GM18499 (cell line): ENCODE data around the gene ZDHHC8.
A peak's percentile ranks its signal among the peaks of the same experiment; 100 is the strongest.

Experiments used
- ATAC-seq: cut with Tn5 transposase; IDR thresholded peaks from one replicate; pipeline ENCODE4 v1.9.1; 2021; ENCODE audit warnings: moderate number of reproducible peaks; ENCODE audit not compliant: insufficient read depth, unreplicated experiment

ZDHHC8 gene

GRCh38 chr22:20112623-20113511, 18.7 kb upstream of the ZDHHC8 start:
- ATAC-seq = no peak

GRCh38 chr22:20113551-20114310, 17.9 kb upstream of the ZDHHC8 start:
- no peak for ATAC-seq

GRCh38 chr22:20114506-20115475, 16.8 kb upstream of the ZDHHC8 start:
- ATAC-seq = no peak

- no peak for ATAC-seq
These were observed 15.8 kb upstream of the ZDHHC8 start, which contains the start of gene RANBP1 for GRCh38 chr22:20115691-20116375. Gene RANBP1 (plus strand): TSS chr22:20116104. CDS start chr22:20116185, 81 bp downstream.

- no peak for ATAC-seq
These were observed 15.1 kb upstream of the ZDHHC8 start for GRCh38 chr22:20116376-20116950.

GRCh38 chr22:20116951-20117632, 14.5 kb upstream of the ZDHHC8 start, which contains the start of gene TRMT2A:
Gene TRMT2A (minus strand): TSS chr22:20117226. CDS start chr22:20116906, 320 bp downstream.
- ATAC-seq = peak; percentile 61

- no peak for ATAC-seq
These were observed 13.8 kb upstream of the ZDHHC8 start for GRCh38 chr22:20117633-20118299.

GRCh38 chr22:20118300-20119020, 13.1 kb upstream of the ZDHHC8 start:
- ATAC-seq = no peak

GRCh38 chr22:20121856-20122415, 9.7 kb upstream of the ZDHHC8 start:
- no peak for ATAC-seq

- ATAC-seq = no peak
These were observed 8.1 kb upstream of the ZDHHC8 start for GRCh38 chr22:20123366-20124082.

- ATAC-seq = no peak
These were observed 7.4 kb upstream of the ZDHHC8 start for GRCh38 chr22:20124083-20124787.

GRCh38 chr22:20125201-20126174, 6.1 kb upstream of the ZDHHC8 start:
- no peak for ATAC-seq

- no peak for ATAC-seq
These were observed 5.1 kb upstream of the ZDHHC8 start for GRCh38 chr22:20126284-20127029.

- no peak for ATAC-seq
These were observed 4.2 kb upstream of the ZDHHC8 start for GRCh38 chr22:20127318-20127868.
